GM18499 (cell line): ENCODE results near the gene GPX3.

Source experiments
- ATAC-seq: cut with Tn5 transposase; IDR thresholded peaks from one replicate; pipeline ENCODE4 v1.9.1; 2021; ENCODE audit warnings: moderate number of reproducible peaks; ENCODE audit not compliant: insufficient read depth, unreplicated experiment

GPX3 gene

GRCh38 chr5:151072630-151073025 is 52.2 kb downstream of the GPX3 start:
- no peak for ATAC-seq

- no peak for ATAC-seq
These were observed 52.9 kb downstream of the GPX3 start for GRCh38 chr5:151073280-151073679.

DNA sequence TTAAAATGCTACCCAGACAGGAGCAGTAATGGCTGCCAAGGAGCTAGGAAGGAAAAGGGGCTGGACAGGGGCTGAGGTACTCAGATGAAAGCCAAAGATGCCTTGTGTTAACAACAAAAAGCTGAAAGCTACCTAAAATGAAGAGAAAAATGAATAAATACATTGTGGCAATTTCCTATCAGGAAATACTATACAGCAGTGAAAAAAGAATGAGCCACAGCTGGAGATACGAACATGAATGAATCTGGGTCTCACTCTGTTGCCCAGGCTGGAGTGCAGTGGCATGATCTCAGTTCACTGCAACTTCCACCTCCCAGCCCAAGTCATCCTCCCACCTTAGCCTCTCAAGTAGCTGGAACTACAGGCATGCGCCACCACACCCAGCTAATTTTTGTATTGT is 54.2 kb downstream of the GPX3 start:
- ATAC-seq = no peak

- no peak for ATAC-seq
These were observed 55.4 kb downstream of the GPX3 start for GRCh38 chr5:151075698-151076331.

DNA sequence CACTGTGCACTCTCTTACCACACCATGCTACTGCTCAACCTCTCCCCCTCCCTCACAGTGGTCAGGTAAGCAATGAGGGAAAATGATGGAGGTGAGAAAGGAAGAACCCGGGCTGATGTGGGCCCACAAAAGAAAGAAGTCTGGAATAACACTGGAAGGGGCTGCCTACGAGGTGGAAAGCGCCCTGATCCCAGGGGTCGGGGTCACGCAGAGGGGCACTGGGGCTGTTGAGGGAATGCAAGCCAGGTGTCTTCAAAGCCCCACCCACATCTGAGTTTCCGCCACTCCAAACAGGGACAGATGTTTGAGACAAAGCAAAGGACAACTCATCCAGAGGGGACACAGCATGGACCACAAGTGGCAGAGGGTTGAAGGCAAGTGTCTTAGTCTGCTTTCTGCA is 56.2 kb downstream of the GPX3 start:
- no peak for ATAC-seq

- ATAC-seq = no peak
These were observed 57.0 kb downstream of the GPX3 start for GRCh38 chr5:151077419-151077818.

DNA sequence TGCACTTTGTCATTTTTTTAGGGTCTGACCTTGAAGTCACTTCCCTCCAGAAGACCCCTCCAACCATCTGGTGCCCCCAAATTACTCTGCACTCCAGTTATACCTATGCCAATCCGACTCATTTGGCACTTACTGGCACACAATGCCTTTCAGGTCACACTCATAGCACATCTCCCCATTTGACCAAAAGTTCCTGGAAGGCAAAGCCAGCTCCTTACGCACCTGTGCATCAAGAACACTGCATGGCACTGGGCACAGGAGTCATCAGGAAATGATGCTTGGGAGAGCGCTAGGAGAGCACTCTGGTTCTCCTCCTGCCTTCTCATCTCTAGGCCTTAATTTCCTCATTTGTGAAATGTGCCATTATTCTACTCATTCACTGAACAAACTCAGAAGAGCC is 57.6 kb downstream of the GPX3 start:
- ATAC-seq = no peak
